ENCODE results near the gene SCN5A.

Gene SCN5A

GRCh38 chr3:38647217-38647970 lies 2.1 kb downstream of the SCN5A start:
- DNase-seq, result no peak

DNA sequence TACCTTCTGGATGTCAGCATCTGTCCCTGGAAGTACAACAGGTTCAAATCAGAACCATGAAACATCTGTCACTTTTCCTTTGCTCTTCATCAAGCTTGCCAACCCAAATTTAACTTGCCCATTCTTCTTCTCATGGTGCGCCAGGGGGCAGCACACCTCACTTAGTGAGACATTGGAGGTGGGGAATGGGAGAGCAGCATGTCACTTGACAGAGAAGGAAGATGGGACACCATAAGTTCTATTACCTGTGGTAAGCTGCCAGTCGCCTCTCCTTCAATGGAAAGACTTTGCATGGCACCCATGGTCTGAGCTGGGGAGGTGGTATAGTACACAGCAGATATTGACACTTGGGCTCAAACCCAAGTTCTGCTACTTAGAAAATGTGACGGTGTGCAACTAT lies 2.9 kb downstream of the SCN5A start:
- DNase-seq, result peak in 1 of 6 experiments; percentile 6

- DNase-seq, result no peak
These were observed 3.4 kb downstream of the SCN5A start for GRCh38 chr3:38646062-38646461.

DNA sequence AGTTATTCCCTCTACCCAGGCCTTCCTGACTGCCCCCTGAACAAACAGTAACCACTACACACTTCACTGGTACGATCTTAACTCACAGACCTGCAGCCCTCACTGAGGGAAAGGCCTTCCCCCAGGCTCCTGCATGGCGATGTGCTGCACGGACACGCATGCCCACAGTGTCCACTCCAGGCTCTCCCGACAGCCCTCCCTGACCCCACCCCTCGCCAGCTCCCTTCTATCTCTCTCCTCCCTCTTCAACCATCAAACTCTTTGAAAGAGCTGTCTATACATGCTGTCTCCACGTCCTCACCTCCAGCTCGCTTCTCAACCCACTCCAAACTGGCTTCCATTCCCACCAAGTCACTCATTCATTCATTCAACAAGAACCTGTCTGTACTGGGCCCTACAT lies 3.9 kb downstream of the SCN5A start:
- DNase-seq, result no peak

DNA sequence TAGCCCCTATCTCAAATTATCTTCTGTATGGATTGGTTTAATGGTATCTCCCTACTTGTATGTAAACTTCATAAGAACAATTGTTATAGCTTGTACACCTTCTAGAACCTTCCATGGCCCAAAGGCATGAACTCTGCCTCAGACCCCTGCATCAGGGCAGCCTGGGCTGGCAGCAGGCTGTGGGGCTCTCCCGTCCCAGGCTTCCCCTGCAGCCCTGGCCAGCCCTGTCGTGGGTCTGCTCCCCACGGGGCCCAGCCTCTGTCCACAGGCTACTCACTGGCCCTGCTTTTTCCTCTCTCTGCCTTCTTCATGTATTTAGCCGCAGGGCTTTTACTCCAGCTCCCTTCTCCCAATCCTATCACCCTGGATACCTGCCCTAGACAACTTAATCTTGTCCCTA lies 4.4 kb downstream of the SCN5A start:
- DNase-seq, result no peak

GRCh38 chr3:38644662-38645053 lies 4.8 kb downstream of the SCN5A start:
- no peak for DNase-seq

- DNase-seq, result no peak
These were observed 5.3 kb downstream of the SCN5A start for GRCh38 chr3:38644016-38644661.

DNA sequence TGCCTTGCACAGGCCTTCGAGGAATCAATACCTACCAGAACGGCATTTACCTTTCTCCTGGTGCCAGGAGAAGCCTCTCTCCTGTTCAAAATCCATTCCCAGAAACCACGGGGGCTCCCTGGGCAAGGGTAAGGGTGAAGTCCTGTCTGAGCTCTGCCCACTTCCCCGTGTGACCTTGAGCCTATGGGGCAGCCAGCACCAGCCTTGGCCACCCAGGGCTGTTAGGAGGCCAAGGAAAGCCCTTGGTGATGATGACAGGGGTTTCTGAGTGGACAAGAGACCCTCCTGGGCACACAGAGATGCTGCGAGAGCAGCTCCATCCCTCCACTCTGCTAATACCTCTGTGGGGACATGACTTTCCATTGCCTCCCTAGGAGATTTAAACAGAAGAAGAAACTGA lies 5.9 kb downstream of the SCN5A start:
- no peak for DNase-seq

- no peak for DNase-seq
These were observed 6.4 kb downstream of the SCN5A start for GRCh38 chr3:38643090-38643489.

DNA sequence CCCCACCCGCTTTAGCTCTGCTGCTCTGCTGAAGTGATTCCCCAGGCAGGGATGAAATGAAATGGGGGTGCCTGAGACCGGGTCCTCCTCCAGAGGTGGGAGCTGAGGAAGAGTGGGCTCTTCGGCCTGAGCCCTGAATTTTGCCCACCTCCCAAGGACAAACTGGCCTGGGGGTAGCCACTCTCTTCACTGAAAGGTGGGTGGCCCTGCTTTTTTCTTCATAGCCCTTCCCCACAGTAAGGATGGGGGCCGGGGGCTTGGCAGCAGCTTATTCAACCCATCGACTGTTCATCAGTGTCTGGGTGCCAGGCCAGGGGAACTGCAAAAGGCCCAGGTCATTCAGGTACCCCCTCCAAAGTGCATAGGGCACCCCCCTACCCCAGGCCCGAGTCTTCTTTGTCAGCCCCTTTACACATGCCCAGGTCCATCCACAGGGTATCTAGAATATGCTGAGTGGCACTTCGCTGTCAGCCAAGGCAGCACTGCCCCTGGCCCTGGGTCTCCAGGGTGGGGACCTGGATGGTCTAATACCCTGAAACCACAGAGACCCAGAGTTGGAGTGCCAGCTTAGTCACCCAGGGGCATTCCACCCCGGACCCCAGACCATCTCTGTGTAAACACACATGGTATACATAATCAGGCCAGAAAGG lies 7.9 kb downstream of the SCN5A start:
- DNase-seq, result no peak

GRCh38 chr3:38640661-38641452 lies 8.6 kb downstream of the SCN5A start:
- no peak for DNase-seq

GRCh38 chr3:38638354-38638753 lies 11.1 kb downstream of the SCN5A start:
- no peak for DNase-seq

- DNase-seq, result no peak
These were observed 11.6 kb downstream of the SCN5A start for GRCh38 chr3:38637906-38638305.

DNA sequence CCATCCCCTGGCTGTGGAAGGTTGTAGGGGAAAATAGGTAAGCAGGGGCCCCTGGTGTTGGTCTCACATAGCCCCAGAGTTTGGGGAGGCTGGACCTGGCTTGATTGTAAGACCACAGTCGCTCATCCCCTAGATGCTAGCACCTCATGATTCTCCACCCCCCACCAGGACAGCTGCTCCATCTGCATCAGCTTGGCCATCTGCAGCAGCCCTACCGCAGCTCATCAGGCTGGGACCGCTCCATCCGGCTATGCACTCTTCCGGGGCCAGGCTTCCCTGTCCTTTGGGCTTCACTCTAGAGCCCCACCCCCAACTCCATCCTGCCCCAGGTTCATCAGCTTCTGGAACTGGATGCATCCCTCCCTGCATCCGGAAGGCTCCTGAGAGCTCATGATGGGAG lies 12.6 kb downstream of the SCN5A start:
- no peak for DNase-seq

DNA sequence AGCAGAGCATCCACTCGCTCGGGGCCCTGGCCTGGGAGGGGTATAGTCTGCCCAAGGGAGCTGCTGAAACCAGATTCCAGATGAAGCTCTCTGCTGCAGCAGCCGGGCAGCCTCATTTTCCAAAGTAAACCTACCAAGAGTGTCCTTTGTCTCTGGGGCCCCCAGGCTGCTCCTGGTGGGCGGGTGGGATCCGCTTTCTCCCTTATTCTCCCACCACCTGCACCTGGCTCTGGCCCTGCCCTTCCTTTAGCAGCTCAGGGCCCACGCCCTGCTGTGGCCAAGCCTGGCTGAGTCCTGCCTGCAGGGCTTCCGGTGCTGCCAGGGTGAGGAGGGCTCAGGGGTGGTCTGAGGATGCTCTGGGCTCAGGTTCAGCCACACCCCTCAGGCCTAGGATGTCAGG lies 13.0 kb downstream of the SCN5A start:
- DNase-seq, result no peak

DNA sequence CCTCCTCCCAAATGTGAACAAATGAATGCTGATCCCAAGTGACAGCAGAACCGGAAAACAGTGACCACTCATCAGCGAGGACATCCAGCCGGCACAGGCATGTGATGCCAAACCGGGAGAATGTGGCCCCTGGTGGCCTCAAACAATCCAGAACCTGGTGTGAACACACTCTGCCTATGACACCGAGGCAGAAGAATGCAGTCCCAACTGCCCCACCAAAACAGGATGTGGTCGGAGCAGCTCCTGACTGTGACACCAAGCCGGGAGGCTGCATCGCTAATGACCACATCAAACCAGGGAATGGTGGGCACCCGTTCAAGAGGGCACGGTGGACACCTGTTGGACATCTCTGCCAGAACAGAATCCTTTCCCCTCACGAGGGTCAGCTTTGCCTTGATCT lies 15.4 kb downstream of the SCN5A start:
- no peak for DNase-seq

- DNase-seq, result no peak
These were observed 16.5 kb downstream of the SCN5A start for GRCh38 chr3:38632989-38633388.

DNA sequence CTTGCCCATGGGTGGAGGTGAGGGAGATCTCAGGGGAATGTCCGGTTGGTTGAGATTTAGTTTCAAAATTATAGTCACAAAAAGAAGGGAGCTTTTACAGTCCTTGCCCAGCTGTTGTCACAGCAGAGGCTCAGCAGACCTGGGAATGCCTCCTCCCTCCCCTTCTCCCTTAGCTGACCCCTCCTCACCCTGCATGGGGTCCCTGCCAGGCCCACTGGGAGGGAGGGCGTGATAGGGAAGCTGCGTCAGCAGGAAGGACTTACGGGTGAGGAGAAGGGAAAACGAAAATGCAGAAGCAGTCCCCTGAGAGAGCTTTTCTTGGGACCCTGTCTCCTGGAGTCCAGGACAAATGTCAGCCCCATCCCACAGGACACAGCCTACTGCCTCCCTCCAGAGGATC lies 18.9 kb downstream of the SCN5A start:
- DNase-seq, result no peak

- no peak for DNase-seq
These were observed 19.4 kb downstream of the SCN5A start for GRCh38 chr3:38630070-38630469.

DNA sequence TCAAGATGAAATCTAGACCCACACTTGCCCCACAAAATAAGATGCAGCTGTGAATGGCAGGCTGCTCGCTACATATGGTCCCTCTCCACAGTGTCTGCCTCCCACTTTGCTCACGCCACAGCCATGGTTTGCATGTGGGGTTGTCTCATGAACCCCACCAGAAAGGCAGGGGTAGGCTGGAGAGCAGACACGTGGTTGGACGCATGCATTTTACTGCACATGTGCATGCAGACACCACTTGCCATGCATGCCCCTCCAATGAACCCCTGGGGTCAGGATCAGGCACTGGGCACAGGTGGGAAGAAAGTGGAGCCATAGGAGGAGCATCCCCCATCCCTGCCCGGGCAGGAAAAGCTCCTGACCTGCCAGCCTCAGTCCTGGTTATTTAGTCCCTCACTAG lies 20.7 kb downstream of the SCN5A start:
- no peak for DNase-seq

GRCh38 chr3:38627956-38628355 lies 21.5 kb downstream of the SCN5A start:
- DNase-seq, result no peak

- DNase-seq, result no peak
These were observed 23.3 kb downstream of the SCN5A start for GRCh38 chr3:38626171-38626570.

GRCh38 chr3:38623539-38623938 lies 25.9 kb downstream of the SCN5A start:
- DNase-seq, result no peak

- no peak for DNase-seq
These were observed 27.2 kb downstream of the SCN5A start for GRCh38 chr3:38622336-38622735.

All from stimulated activated naive CD4-positive, alpha-beta T cell (primary cell).